ENCODE results near the gene MACROD2.

The MACROD2 gene

DNA sequence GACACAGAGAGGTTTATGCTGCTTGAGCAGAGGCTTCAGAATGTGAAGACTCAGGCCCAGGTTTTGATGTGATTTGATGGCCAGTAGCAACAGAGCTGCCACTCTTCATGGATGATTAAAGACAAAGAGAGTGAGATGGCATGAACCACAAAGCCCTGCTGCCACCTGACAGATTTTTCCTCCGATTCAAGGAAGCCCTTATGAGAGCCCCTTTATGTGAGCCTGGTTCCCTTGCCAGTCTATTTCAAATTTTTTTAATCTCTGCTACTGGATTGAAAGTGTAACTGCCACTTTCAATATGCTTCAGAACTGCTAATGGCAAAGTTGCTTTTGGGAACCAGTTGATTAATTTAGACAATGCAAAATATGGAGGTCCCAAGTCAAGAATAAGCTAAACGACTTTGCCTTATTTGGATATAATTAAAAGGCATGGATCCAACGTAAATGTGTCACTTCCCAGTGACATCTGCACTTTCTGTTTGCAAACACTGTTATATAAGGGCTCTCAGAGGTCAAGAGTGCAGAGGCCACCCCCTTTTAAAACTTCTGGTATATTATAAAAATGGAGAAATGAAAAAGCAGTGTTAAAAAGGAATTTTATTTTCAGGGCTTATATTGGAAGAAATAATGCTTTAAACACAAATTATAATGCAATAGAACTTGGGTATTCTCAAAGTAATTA is 581.0 kb downstream of the MACROD2 start:
- no peak overlapping the region for H3K4me3 ChIP-seq (ENCODE audit: low read length)
- TF ChIP-seq, protein P1, sequence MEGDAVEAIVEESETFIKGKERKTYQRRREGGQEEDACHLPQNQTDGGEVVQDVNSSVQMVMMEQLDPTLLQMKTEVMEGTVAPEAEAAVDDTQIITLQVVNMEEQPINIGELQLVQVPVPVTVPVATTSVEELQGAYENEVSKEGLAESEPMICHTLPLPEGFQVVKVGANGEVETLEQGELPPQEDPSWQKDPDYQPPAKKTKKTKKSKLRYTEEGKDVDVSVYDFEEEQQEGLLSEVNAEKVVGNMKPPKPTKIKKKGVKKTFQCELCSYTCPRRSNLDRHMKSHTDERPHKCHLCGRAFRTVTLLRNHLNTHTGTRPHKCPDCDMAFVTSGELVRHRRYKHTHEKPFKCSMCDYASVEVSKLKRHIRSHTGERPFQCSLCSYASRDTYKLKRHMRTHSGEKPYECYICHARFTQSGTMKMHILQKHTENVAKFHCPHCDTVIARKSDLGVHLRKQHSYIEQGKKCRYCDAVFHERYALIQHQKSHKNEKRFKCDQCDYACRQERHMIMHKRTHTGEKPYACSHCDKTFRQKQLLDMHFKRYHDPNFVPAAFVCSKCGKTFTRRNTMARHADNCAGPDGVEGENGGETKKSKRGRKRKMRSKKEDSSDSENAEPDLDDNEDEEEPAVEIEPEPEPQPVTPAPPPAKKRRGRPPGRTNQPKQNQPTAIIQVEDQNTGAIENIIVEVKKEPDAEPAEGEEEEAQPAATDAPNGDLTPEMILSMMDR (conservative IDR thresholded peaks at IDR 0.05; ENCODE audit: low read depth, low read length), result no peak
- no peak for DNase-seq (ENCODE audit: low read depth)

DNA sequence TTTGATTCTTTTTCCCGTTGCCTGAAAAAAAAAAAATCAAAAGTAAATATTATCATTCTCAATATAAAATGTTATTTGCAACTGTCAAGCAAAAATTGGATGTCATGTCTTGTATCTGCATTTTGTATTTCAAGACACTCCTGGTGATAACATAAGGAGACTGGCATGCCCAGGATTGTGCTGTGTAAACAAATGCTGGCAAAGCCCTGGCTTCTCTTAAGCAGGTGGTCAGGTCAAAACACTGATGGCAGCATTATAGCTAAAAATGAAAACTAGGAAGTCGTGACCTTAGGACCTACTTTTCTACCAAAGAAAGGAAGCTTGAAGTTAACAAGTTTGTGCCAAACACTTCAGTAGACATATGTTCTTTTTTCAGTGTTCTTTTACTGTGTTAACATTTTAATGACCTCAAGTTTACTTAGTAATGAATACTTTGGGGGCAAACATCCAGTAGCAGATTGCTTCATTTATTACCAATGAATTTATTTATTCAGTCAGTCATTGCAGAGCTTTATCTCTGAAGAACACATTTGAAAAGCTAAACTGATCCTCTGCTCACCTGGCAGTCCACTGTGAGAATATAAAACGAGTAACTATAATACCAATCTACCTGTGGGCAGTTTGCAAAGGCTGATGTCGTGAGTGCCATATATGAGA is 585.2 kb downstream of the MACROD2 start:
- DNase-seq (ENCODE audit: low read depth), result no peak
- no peak overlapping the region for H3K4me3 ChIP-seq (ENCODE audit: low read length)
- TF ChIP-seq, protein P1 (conservative IDR thresholded peaks at IDR 0.05; ENCODE audit: low read depth, low read length), result no peak

DNA sequence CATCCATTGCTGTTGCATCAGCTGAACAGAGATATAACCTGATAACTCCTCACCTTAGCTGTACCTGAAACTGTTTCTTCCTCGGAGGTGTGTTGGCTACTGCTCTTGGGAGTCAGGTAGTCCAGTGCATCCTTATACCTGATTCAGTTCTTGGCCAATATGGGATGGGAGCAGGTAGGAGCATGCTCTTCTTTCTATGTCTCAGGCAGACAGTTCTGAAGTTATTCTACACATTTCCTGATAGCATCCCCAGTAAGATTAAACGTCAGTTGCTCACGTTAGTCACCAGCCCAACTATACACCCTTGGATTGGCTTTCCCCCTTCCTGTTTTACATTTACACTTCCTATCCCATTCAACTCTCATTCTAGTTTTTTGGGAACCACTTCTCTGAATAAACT is 586.4 kb downstream of the MACROD2 start:
- TF ChIP-seq, protein P1 (conservative IDR thresholded peaks at IDR 0.05; ENCODE audit: low read depth, low read length), result no peak
- DNase-seq (ENCODE audit: low read depth), result no peak
- no peak overlapping the region for H3K4me3 ChIP-seq (ENCODE audit: low read length)

DNA sequence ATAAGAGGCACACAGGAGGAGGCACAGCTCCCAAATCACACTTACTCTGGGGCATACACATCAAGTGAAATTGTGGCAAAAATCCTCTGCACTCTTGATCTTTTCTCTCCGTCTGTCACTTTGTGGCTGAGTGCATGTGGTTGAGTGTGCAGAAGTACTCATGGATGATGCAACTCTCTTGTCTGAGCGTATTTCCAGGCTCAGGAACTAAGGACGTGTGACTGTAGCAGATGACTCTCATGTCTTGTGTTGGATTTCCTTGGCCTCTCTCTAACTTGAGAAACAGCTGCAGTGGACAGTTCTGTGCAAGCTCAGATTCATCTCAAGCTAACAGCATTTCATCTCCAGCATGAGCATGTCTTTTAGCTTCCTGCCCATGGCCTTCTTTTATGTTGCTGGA is 587.5 kb downstream of the MACROD2 start:
- DNase-seq (ENCODE audit: low read depth), result no peak
- H3K4me3 ChIP-seq (ENCODE audit: low read length), result no peak overlapping the region
- TF ChIP-seq, protein P1 (conservative IDR thresholded peaks at IDR 0.05; ENCODE audit: low read depth, low read length), result no peak

DNA sequence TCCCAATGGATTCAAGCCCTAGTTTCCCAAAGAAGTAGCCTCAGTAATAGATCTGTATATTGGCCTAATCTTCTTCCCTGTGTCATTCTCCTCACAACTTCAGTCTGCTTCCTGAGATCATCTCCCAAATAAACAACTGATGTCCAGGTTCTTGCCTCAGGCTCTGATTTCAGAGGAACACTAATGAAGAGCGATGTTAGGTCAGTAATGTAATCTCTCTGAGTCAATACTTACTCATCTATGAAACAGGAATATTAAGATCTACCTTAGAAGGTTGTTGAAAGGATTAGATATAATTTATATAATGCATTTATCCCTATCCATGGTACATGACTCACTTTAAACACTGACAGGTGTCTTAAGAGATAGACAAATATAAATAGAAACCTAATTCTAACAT is 588.1 kb downstream of the MACROD2 start:
- DNase-seq (ENCODE audit: low read depth), result no peak
- TF ChIP-seq, protein P1 (conservative IDR thresholded peaks at IDR 0.05; ENCODE audit: low read depth, low read length), result no peak
- no peak overlapping the region for H3K4me3 ChIP-seq (ENCODE audit: low read length)

DNA sequence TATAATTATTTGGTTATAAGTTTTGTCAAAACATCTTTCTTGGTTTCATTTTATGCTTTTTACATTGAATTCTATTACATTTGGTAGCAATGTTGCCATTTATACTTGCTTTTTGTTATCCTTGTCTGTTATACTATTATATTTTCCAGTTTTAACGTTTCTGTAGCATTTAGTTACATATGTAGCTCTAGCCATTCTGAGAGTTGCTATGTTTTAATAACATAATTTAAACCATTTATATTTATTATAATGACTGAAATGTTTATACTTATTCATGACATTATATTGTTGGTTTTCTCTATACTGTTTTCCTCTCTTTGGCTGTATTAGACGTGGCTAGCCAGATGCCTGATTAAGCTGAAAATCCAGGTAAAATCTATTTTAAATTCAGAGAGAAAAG is 594.1 kb downstream of the MACROD2 start:
- no peak for DNase-seq (ENCODE audit: low read depth)
- TF ChIP-seq, protein P1 (conservative IDR thresholded peaks at IDR 0.05; ENCODE audit: low read depth, low read length), result no peak
- no peak overlapping the region for H3K4me3 ChIP-seq (ENCODE audit: low read length)

DNA sequence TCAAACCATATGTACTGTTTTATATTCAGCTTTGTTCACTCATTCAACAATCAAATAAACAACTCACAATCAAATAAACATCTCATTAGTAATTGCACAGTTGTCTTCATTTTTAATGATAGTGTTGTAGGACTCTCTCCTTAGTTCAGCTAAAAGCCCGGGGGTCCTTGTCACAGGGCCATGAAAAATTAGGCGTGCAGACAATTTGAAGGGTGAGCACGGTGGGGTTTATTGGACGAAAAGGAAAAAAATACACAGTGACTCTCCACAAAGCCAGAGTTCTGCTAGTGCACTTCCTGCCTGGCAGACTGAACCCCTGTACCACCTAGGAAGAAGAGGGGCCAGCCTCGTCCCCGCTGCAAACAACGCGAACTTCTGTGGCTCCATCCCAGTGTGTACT is 599.7 kb downstream of the MACROD2 start:
- DNase-seq (ENCODE audit: low read depth), result no peak
- H3K4me3 ChIP-seq (ENCODE audit: low read length), result no peak overlapping the region
- TF ChIP-seq, protein P1 (conservative IDR thresholded peaks at IDR 0.05; ENCODE audit: low read depth, low read length), result no peak

Measured in retinal pigment epithelial cell (primary cell).